LNCaP clone FGC (cell line): Measurements from ENCODE around the gene ABCA4.

ENCODE experiments used
- DNase-seq: peaks from one replicate; pipeline ENCODE4 v3.0.0-alpha.2; 2011; ENCODE audit warnings: low read depth
- H3K4me3 ChIP-seq: 2 replicates; pipeline ENCODE4 v1.5.1; 2011; ENCODE audit warnings: mild to moderate bottlenecking, low read depth, low read length, control low read depth
- CTCF ChIP-seq: IDR thresholded peaks from 2 replicates; pipeline ENCODE4 v1.5.1; 2012; ENCODE audit warnings: mild to moderate bottlenecking; ENCODE audit not compliant: control insufficient read depth, insufficient read depth; ENCODE audit errors: extremely low read depth

The ABCA4 gene

GRCh38 chr1:93976711-93977597 is 144.0 kb downstream of the ABCA4 start:
- no peak overlapping the region for H3K4me3 ChIP-seq
- DNase-seq = no peak
- TF ChIP-seq CTCF = no peak

- no peak for DNase-seq
- no peak for TF ChIP-seq CTCF
- H3K4me3 ChIP-seq = no peak overlapping the region
These were observed 144.7 kb downstream of the ABCA4 start for GRCh38 chr1:93976291-93976690.

GRCh38 chr1:93972341-93972740 is 148.6 kb downstream of the ABCA4 start:
- DNase-seq = no peak
- TF ChIP-seq CTCF = no peak
- no peak overlapping the region for H3K4me3 ChIP-seq

- no peak for TF ChIP-seq CTCF
- no peak for DNase-seq
These were observed 151.1 kb downstream of the ABCA4 start for GRCh38 chr1:93969887-93970286.

GRCh38 chr1:93969371-93969770 is 151.6 kb downstream of the ABCA4 start:
- DNase-seq = no peak
- no peak for TF ChIP-seq CTCF

More at GRCh38 chr1:93969887-93970286, 151.1 kb downstream of the ABCA4 start:
- no peak overlapping the region for H3K4me3 ChIP-seq

GRCh38 chr1:93967306-93967705 is 153.6 kb downstream of the ABCA4 start:
- DNase-seq = no peak
- H3K4me3 ChIP-seq = no peak overlapping the region
- no peak for TF ChIP-seq CTCF

More at GRCh38 chr1:93969371-93969770, 151.6 kb downstream of the ABCA4 start:
- no peak overlapping the region for H3K4me3 ChIP-seq
